OCI-LY1 (cell line): ENCODE data around the gene NTNG1.

Experiments
- H2AFZ ChIP-seq: fragments of 200-600 bp; sonication (generic), shearing (Covaris generic); 2 replicates; pipeline ENCODE4 v1.6.0; 2014; ENCODE audit warnings: antibody characterized with exemption, mild to moderate bottlenecking, low read length
- H3F3A ChIP-seq: fragments of 200-600 bp; sonication (generic), shearing (Covaris generic); 2 replicates; pipeline ENCODE4 v1.6.0; 2014; ENCODE audit warnings: mild to moderate bottlenecking, antibody characterized with exemption, low read length, moderate library complexity; ENCODE audit not compliant: insufficient read depth
- H3K27ac ChIP-seq: fragments of 200-600 bp; sonication (generic); 2 replicates; pipeline ENCODE4 v1.5.1; 2014; ENCODE audit warnings: low read length, mixed run types, mild to moderate bottlenecking, low read depth; ENCODE audit not compliant: poor library complexity, severe bottlenecking
- H3K27me3 ChIP-seq: fragments of 200-600 bp; sonication (generic); 2 replicates; pipeline ENCODE4 v1.6.0; 2014; ENCODE audit warnings: antibody characterized with exemption, mild to moderate bottlenecking, low read length, moderate library complexity; ENCODE audit not compliant: insufficient read depth
- H3K36me3 ChIP-seq: fragments of 200-600 bp; sonication (generic); 2 replicates; pipeline ENCODE4 v1.6.1; 2014; ENCODE audit warnings: mild to moderate bottlenecking, antibody characterized with exemption, low read length, moderate library complexity, mixed read lengths; ENCODE audit not compliant: insufficient read depth
- H3K4me1 ChIP-seq: fragments of 200-600 bp; sonication (generic); 2 replicates; pipeline ENCODE4 v1.5.1; 2014; ENCODE audit warnings: mild to moderate bottlenecking, low read length, moderate library complexity; ENCODE audit not compliant: insufficient read depth, severe bottlenecking
- H3K4me2 ChIP-seq: fragments of 200-600 bp; sonication (generic), shearing (Covaris generic); 2 replicates; pipeline ENCODE4 v1.6.1; 2014; ENCODE audit warnings: low read length
- H3K4me3 ChIP-seq: fragments of 200-600 bp; sonication (generic); 2 replicates; pipeline ENCODE4 v1.5.1; 2014; ENCODE audit warnings: low read length, low read depth, mild to moderate bottlenecking, mixed read lengths; ENCODE audit not compliant: poor library complexity, severe bottlenecking
- H3K79me2 ChIP-seq: fragments of 200-600 bp; shearing (Covaris generic); 2 replicates; pipeline ENCODE4 v1.6.1; 2016; ENCODE audit warnings: mixed run types, low read length, mixed read lengths; ENCODE audit not compliant: insufficient read depth
- H3K9ac ChIP-seq: fragments of 200-600 bp; sonication (generic), shearing (Covaris generic); 2 replicates; pipeline ENCODE4 v1.6.1; 2014; ENCODE audit warnings: mild to moderate bottlenecking, low read length, mixed read lengths
- H3K9me2 ChIP-seq: fragments of 200-600 bp; sonication (generic), shearing (Covaris generic); 2 replicates; pipeline ENCODE4 v1.6.1; 2014; ENCODE audit warnings: low read depth, mild to moderate bottlenecking, low read length, mixed read lengths
- H3K9me3 ChIP-seq: fragments of 200-600 bp; shearing (Covaris generic); 2 replicates; pipeline ENCODE4 v1.6.1; 2014; ENCODE audit warnings: low read length, mixed read lengths
- H4K20me1 ChIP-seq: fragments of 200-600 bp; sonication (generic), shearing (Covaris generic); 2 replicates; pipeline ENCODE4 v1.6.0; 2016; ENCODE audit warnings: mild to moderate bottlenecking, low read length; ENCODE audit not compliant: insufficient read depth
- EZH2 ChIP-seq: fragments of 200-600 bp; sonication (generic), shearing (Covaris generic); IDR thresholded peaks from 2 replicates; pipeline ENCODE4 v1.8.0; 2017; ENCODE audit warnings: borderline replicate concordance, mixed run types, mild to moderate bottlenecking, antibody characterized with exemption, low read length, moderate library complexity, mixed read lengths
- TF ChIP-seq, protein P1 (sequence below): fragments of 200-600 bp; sonication (generic), shearing (Covaris generic); IDR thresholded peaks from 2 replicates; pipeline ENCODE4 v1.5.1; 2017; ENCODE audit warnings: mild to moderate bottlenecking, antibody characterized with exemption, low read length, moderate library complexity, mixed read lengths

NTNG1 gene

DNA sequence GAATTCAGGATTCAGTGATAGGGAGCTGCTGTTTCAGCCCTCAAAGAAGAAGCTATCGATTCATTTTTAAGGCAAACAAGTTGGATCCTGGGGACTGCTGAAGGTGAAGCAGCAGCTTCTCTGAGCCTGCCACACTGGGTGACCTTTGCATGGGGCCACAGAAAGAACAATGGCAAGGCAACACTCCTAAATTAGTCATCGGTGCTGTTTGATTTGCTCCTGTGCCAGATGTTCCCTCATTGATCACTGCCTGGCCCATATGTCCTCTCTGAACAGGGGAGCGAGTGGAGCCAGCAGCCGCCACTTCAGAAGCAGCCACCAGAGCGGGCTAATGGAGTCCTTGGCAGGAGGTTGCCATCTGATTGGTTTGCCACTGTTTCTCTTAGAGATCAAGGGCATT, 391.5 kb downstream of the NTNG1 start:
- no peaks in the 10 kb centered on the region for H3K4me1 ChIP-seq
- no peak overlapping the region for H3K4me2 ChIP-seq
- H2AFZ ChIP-seq: no peak overlapping the region
- H3K27ac ChIP-seq: no peak overlapping the region
- no peaks in the 10 kb centered on the region for H3F3A ChIP-seq
- no peaks in the 10 kb centered on the region for H4K20me1 ChIP-seq
- H3K4me3 ChIP-seq: no peak overlapping the region
- H3K9me2 ChIP-seq: no peaks in the 10 kb centered on the region
- H3K9me3 ChIP-seq: no peaks in the 10 kb centered on the region
- H3K9ac ChIP-seq: no peak overlapping the region
- no peaks in the 10 kb centered on the region for H3K79me2 ChIP-seq
- H3K27me3 ChIP-seq: no peaks in the 10 kb centered on the region
- TF ChIP-seq EZH2: no peak
- TF ChIP-seq, protein P1, sequence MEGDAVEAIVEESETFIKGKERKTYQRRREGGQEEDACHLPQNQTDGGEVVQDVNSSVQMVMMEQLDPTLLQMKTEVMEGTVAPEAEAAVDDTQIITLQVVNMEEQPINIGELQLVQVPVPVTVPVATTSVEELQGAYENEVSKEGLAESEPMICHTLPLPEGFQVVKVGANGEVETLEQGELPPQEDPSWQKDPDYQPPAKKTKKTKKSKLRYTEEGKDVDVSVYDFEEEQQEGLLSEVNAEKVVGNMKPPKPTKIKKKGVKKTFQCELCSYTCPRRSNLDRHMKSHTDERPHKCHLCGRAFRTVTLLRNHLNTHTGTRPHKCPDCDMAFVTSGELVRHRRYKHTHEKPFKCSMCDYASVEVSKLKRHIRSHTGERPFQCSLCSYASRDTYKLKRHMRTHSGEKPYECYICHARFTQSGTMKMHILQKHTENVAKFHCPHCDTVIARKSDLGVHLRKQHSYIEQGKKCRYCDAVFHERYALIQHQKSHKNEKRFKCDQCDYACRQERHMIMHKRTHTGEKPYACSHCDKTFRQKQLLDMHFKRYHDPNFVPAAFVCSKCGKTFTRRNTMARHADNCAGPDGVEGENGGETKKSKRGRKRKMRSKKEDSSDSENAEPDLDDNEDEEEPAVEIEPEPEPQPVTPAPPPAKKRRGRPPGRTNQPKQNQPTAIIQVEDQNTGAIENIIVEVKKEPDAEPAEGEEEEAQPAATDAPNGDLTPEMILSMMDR: no peak
- no peaks in the 10 kb centered on the region for H3K36me3 ChIP-seq
